ENCODE measurements around the gene LRRC27.

LRRC27 gene

GRCh38 chr10:132417257-132417910 is 85.4 kb downstream of the LRRC27 start:
- no peak for FAIRE-seq

GRCh38 chr10:132417957-132418441 is 86.0 kb downstream of the LRRC27 start:
- no peak for FAIRE-seq

GRCh38 chr10:132418527-132419416 is 86.8 kb downstream of the LRRC27 start:
- FAIRE-seq = no peak

- no peak for FAIRE-seq
These were observed 87.8 kb downstream of the LRRC27 start for GRCh38 chr10:132419538-132420468.

GRCh38 chr10:132420469-132420980 is 88.5 kb downstream of the LRRC27 start:
- no peak for FAIRE-seq

GRCh38 chr10:132420981-132421846 is 89.2 kb downstream of the LRRC27 start:
- no peak for FAIRE-seq

- no peak for FAIRE-seq
These were observed 90.1 kb downstream of the LRRC27 start for GRCh38 chr10:132421847-132422751.

- peak; percentile 9 for FAIRE-seq
These were observed 91.2 kb downstream of the LRRC27 start for GRCh38 chr10:132422903-132423825.

- no peak for FAIRE-seq
These were observed 92.2 kb downstream of the LRRC27 start for GRCh38 chr10:132423966-132424861.

- no peak for FAIRE-seq
These were observed 93.2 kb downstream of the LRRC27 start for GRCh38 chr10:132425029-132425756.

GRCh38 chr10:132425757-132426155 is 93.8 kb downstream of the LRRC27 start:
- no peak for FAIRE-seq

GRCh38 chr10:132427006-132427771 is 95.2 kb downstream of the LRRC27 start:
- FAIRE-seq = no peak

GRCh38 chr10:132427939-132428367 is 96.0 kb downstream of the LRRC27 start:
- FAIRE-seq = no peak

- no peak for FAIRE-seq
These were observed 96.5 kb downstream of the LRRC27 start for GRCh38 chr10:132428486-132428995.

Data from islet of Langerhans (tissue), 1 donor.